GM08714 (cell line): ENCODE data around the gene MOB3A.
"Not testable (repeated sequence)": the region's sequence is repeated elsewhere in the genome, so short reads cannot be mapped to it uniquely, and the experiment has no call there.

Experiments
- H3K4me3 ChIP-seq: fragments of 200-500 bp; sonication (Bioruptor generic); 2 replicates; pipeline ENCODE4 v1.5.1; 2014; ENCODE audit warnings: mild to moderate bottlenecking, low read length, inconsistent platforms
- ZNF274 ChIP-seq: IDR thresholded peaks from 2 replicates; pipeline ENCODE4 v1.6.1; 2012; ENCODE audit warnings: mild to moderate bottlenecking, low read depth, low read length

MOB3A gene

DNA sequence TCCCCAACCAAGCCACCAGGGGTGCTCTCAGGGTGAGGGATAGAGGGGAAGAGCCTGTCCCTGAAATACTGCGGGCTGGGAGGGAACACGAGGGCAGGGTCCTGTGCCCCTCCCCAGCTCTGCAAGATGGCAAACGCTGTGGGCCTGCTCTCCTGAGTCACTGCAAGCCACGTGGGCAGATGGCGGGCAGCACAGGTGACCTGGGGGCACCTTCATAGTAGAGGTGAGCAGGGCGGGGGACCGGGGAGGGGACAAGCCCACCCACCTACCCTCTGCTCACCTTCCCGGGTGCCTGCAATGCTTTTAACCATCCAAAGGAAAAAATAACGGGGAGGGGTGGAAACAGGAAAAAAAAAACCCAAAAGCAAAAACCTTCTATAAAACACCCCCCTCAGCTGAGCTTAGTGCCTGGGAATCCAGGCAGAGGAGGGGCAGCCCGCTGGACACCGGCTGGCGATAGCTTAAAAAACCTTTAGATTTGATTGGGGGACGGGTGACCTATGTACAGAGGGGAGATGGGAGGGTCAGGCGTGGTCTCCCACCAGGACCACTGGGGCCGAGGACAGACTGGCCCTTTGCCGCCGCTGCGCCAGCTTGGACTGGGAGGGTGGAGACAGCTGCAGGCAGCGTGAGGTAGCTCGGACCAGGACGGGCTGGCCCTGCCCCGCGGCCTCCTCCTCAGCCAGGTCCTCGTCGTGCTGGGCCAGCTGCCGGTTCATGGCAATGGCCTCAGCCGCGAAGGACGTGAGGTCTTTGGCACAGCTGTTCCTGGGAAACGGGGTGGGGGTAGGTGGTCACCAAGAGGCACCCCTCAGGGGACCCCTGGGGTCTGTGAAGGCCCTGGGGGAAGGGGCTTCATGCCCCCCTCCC, 56.8 kb downstream of the MOB3A start:
- no peak for TF ChIP-seq ZNF274
- H3K4me3 ChIP-seq = no peak overlapping the region

DNA sequence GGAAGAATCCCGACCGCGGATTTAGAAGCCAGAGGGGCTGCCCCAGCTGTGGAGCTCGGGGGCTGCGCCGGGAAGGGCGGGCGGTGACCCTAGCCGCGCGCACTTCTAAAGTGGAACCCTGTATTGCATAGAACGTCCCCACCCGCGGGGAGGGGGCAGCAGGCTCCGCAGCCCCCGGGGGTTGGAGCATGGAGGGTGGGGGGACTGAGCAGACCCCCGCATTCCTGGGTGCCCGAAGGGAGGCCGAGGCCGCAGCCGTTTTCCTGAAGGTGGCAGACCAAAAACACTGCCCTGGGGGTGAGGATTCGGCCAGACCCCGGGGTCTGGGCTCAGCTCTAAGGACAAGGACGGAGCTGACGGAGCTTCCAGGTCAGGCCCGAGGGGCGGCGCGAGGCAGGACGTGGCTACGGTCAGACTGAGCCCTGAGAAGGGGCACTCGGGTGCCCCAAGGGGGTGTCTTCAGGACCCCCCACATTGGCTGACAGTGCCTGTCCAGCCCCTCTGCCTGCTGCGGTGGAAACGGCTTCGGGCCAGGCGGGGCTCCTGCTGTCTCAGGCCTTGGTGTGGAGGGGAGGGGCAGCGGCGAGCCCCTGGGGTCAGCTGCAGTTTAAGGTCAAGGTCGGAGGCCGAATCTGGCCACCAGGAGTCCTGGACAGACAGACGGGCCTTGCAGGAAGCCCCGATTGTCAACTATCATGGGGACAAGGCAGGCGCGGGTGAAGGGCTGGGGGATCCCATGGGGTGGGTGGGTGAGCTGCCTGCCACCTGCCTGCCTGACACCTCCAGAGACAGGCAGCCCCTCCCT, 57.6 kb downstream of the MOB3A start:
- H3K4me3 ChIP-seq = no peak overlapping the region
- TF ChIP-seq ZNF274 = no peak

DNA sequence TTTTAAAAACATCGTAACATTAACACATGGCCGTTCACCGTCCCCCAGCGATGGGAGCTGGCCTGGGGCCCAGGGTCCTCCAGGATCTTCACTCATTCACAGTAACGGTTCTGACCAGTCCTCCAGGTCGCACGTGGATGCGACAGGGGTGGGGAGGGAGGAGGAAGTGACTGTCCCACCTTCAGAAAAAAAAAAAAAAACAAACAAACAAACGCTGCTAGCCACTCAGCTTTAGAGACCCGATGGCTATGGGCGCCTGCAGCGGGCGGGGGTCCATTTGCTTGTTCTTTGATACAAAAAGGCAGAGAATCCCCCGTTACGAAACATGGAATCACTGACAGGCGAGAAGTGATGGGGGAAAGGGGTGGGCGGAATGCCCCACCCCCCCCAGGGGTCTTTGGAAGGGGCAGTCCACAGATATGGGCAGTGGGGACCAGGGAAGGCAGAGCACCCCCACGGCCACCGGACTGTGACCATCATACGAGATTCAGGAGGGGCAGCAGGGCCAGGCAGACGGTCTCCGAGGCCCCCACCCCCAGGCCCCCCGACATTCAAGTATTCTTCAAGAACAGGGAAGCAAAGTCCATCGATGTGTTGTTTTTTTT, 58.4 kb downstream of the MOB3A start:
- H3K4me3 ChIP-seq = no peak overlapping the region
- no peak for TF ChIP-seq ZNF274

- H3K4me3 ChIP-seq = no peak overlapping the region
- no peak for TF ChIP-seq ZNF274
These were observed 59.7 kb downstream of the MOB3A start for GRCh38 chr19:2036424-2036823.

DNA sequence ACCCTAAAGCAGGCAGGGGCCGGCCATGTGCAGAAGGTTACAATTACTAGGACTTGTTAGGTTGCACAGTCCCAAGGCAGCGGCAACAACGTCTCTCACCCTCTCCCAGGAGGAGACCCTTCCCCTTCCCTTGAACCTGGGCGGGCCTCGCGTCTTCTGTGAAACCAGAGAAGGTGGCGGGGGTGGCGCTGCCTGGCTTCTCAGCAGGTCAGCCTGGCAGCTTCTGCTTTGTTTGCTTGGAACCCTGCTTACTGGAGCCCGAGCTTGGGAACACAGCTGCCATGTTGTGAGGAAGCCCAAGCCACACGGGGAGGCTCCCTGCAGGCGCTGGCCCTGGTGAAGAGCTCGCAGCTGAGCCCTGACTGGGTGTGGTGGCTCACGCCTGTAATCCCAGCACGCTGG, 60.5 kb downstream of the MOB3A start:
- H3K4me3 ChIP-seq = no peak overlapping the region
- no peak for TF ChIP-seq ZNF274

DNA sequence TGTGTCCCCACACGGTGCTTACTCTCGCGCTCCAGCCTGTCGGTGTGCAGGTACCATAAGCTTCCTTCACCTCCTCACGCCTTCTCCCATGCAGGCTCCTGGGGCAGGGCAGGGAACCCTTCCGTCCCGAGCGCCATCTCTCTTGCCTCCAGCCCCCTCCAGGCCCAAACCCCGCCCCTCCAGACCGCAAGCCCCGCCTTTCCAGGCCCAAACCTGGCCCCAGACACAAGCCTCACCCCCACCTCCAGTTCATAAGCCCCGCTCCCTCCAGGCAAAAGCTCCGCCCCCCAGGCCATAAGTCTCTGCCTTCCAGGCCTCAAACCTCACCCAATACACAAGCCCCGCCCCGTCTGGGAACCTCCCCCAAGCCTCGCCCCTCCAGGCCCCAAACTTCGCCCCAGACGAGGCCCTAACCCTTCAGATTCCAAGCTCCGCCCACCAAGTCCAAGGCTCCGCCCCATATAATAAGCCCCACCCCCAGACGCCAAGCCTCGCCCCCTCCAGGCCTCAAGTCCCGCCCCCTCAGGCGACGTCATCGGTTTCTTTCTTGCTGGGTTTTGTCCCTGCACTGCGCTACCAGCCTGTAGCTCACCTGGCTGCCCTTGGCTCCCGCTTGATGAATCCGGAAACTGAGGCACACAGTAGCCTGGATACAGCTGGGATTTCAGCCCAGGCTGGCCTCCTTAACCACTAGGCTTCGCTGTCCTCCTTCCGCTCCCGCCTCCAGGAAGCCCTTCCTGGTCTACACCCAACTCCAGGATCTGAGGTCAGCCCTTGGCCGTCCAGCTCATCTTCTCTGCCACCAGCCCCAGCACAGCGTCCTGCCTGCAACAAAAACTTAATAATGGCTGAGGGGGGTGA, 61.2 kb downstream of the MOB3A start:
- TF ChIP-seq ZNF274 = no peak
- H3K4me3 ChIP-seq = no peak overlapping the region

DNA sequence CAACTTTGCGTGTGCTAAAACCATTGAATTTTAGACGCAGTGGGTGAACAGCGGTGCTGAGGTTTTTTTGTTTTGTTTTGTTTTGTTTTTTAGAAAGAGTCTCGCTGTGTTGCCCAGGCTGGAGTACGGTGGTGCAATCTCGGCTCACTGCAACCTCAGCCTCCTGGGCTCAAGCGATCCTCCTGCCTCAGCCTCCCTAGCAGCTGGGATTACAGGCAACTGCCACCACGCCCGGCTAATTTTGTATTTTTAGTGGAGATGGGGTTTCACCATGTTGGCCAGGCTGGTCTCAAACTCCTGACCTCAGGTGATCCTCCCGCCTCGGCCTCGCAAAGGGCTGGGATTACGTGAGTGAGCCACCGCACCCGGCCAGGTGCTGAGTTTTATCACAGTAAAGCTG, 61.9 kb downstream of the MOB3A start:
- not testable (repeated sequence) for H3K4me3 ChIP-seq

GRCh38 chr19:2033825-2034159, 62.3 kb downstream of the MOB3A start:
- TF ChIP-seq ZNF274 = no peak
- no peak overlapping the region for H3K4me3 ChIP-seq

DNA sequence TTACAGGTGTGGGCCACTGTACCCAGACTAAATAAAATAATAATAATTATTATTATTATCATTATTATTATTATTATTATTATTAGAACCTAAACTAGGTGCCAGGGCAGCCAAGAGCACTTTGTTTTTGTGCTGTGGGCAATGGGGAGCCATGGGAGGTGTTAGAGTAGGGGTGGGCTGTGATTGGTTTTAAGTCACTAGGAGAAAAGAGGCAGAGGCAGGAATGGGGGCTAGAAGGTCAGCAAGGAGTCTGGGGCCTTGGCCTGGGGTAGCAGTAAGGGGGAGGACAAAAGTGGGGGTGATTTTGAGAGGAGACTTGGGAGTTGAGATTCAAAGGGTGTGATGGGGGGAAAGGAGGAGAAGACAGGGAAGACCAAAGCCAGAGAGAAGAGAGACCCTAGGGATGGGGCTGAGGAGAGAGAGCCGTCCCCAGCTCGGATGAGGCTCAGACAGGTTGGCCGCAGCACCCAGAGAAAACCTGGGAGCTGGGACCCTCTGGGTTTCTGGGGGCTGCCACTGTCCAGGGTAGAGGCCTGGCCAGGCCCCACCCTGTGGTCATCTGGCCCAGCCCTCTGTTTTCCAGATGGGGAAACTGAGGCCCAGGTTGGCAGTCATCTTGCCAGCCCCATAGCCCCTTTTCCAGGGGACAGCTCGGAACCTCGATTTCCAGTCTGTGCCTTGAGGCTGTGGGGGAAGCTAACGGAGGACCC, 62.9 kb downstream of the MOB3A start:
- TF ChIP-seq ZNF274 = no peak
- no peak overlapping the region for H3K4me3 ChIP-seq

GRCh38 chr19:2032296-2032941, 63.7 kb downstream of the MOB3A start:
- no peak overlapping the region for H3K4me3 ChIP-seq
- TF ChIP-seq ZNF274 = no peak

- H3K4me3 ChIP-seq = no peak overlapping the region
- TF ChIP-seq ZNF274 = no peak
These were observed 68.8 kb downstream of the MOB3A start for GRCh38 chr19:2027361-2027760.

- no peak overlapping the region for H3K4me3 ChIP-seq
- TF ChIP-seq ZNF274 = no peak
These were observed 69.4 kb downstream of the MOB3A start for GRCh38 chr19:2026770-2027169.

DNA sequence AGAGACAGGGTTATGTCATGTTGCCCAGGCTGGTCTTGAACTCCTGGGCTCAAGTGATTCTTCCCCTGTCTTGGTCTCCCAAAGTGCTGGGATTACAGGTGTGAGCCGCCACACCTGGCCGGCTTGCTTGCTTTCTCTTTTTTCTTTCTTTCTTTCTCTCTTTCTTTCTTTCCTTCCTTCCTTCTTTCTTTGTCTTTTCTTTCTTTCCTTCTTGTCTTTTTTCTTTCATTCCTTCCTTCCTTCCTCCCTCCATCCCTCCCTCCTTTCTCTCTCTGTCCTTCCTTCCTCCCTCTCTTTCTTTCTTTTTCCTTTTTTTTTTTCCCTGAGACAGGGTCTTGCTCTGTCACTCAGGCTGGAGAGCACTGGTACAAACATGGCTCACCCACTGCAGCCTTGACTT, 73.8 kb downstream of the MOB3A start:
- no peak for TF ChIP-seq ZNF274
- H3K4me3 ChIP-seq = no peak overlapping the region
